DMS153 treated with DMSO at 0.1 percent for 48 hours (cell line): ENCODE results near the gene SOX8.
"Not testable (repeated sequence)": the region's sequence is repeated elsewhere in the genome, so short reads cannot be mapped to it uniquely, and the experiment has no call there.

Experiments
- DNase-seq: peaks from one replicate; lab custom pipeline; 2025; ENCODE audit not compliant: unreplicated experiment; lab: John Stamatoyannopoulos, UW

The SOX8 gene

DNA sequence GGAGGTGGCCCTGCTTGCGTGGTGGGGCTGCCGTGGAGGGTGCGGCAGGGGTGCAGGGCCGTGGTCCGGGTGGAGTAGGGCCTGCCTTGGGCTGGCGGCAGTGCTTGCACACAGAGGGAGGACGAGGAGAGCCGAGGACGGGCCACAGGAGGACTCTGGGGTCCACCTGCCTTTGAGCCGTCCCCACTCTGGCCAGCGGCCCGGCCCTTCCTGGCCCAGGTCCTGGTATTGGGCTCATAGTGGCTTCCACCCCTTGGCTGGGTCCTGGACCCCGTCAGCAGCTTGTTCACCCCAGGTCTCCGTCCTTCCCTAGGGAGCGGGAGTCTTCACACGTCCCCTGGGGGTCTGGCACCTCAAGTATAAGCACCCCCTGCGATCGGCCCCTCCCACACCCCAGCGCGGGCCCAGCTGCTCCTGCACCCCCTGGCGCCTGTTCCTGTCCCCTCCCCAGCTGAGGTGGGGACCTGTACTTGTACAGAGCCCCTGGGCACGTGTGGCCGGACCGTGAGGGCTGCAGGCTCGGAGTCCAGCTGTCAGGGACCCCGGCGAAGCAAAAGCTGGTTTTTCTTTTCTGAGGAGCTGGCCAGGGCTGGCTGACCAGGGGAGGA is 40.1 kb downstream of the SOX8 start:
- no peak for DNase-seq

DNA sequence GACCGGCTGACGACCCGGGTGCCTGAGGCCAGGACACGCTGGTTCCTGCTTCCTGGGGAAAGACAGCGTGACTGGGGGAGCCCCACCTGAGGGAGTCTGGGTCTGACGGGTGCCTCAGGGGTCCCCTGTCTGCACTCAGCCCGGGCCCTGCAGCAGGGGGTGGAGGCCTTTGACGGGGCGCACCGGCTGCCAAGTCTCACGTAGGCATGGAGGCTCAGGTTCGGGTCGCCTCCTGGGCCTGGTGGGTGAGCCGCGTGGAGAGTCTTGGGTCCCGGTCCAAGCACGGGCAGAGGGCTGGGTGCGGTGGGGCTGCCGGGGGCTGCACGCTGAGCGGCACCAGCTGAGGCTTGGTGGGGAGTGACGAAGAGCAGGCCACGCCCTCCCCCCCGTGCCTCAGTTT is 40.9 kb downstream of the SOX8 start:
- no peak for DNase-seq

DNA sequence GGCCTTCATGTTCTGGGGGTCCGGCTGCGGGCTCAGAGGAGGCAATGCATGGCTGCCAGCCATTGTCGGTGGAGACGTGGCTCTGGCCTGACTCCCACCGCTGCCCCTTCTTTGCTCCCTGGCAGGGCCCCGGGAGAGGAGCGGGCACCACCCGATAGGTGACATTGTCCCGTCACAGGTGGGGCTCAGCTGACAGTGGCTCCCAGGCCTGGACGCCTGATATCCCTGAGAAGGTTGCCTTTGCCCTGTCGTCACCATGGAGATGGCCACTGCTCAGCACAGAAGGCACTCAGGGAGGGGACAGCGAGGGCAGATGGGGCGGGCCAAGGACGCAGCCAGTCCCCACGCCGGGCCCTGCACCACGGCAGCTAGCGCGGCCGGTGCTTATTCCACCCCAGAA is 42.6 kb downstream of the SOX8 start:
- no peak for DNase-seq

DNA sequence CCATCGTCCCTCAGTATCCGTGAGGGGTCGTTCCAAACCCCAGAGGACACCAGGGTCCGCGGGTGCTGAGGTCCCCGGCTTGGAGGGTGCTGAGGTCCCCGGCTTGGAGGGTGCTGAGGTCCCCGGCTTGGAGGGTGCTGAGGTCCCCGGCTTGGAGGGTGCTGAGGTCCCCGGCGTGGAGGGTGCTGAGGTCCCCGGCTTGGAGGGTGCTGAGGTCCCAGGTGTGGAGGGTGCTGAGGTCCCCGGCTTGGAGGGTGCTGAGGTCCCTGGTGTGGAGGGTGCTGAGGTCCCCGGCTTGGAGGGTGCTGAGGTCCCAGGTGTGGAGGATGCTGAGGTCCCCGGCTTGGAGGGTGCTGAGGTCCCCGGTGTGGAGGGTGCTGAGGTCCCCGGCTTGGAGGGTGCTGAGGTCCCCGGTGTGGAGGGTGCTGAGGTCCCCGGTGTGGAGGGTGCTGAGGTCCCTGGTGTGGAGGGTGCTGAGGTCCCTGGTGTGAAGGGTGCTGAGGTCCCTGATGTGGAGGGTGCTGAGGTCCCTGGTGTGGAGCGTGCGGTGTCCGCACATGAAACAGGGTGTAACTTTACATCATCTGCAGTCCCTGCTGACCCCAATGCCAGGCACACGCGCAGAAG is 43.7 kb downstream of the SOX8 start:
- DNase-seq = not testable (repeated sequence)

DNA sequence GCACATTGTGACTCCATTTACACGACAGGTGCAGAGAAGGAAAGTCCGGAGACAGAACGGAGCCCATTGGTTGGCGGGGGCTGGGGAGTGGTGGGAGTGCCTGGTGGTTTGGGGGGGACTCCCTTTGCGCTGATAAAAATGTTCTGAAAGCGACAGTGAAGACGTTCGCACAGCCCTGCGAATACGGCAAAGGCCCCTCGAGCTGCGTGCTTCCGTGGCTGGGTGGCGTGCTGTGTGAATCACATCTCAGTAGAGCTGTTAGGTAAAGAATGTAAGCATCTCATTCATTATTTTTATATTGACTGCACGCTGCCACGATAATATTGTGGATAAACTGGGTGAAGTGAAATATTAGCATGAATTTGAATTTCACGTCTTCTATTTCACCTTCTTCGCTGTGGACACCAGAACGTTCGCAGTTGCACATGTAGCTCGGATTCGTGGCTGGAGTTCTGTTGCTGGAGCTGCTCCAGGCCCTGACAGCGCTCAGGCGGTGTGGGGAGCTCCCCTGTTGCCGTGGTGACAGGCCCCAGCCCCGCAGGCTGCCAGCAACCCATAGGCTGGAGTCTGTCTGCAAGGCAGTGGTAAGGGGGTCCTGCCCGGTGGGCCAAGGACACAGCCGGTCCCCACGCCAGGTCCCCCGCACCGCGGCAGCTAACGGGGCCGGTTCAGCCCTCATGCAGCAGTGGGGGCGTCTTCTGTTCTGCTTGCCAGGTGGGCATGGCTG is 44.6 kb downstream of the SOX8 start:
- no peak for DNase-seq

DNA sequence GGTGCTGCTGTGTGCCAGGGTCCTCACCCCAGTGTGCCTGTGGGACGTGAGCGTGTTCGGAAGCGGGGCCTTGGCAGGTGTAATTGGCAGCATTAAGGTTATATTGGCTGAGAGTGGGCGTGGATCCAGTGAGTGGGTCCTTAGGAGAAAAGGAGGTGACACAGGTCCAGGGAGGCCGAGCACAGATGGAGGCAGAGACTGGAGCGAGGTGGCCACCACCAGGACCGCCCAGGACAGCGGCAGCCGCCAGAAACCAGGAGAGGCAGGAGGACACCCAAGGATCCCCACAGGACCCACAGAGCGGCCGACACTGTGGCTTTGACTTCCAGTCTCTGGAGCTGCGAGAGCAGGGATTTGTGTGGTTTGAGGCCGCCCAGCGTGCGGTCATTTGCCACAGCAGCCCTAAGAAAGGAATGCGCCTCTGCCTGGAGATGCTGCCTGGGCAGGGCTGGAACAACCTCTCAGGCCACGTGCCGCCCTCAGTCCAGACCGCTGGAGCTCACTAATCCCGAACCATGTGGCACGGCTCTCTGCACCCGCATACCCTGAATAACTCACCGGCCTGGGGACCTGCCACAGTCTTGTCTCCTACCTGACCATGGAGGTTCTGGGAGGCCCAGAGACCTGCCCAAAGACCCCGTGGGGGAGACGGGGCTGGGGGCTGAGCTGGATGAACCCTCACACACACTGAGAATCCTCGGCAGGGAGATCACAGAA is 45.4 kb downstream of the SOX8 start:
- no peak for DNase-seq

DNA sequence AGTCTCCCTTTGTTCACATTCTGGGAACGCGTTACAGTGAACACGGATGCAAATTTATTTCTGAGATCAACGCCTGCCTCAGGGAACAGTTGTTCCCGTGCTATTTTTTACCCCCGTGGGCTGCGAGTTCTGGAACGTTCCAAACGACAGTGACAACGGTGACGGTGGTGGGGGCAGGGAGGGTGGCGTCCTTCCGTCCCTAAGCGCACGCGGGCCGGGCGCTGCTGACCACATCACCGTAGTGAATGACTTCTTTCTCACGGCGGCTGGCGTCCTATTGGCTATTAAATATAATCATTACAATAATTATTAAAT is 45.9 kb downstream of the SOX8 start:
- no peak for DNase-seq

DNA sequence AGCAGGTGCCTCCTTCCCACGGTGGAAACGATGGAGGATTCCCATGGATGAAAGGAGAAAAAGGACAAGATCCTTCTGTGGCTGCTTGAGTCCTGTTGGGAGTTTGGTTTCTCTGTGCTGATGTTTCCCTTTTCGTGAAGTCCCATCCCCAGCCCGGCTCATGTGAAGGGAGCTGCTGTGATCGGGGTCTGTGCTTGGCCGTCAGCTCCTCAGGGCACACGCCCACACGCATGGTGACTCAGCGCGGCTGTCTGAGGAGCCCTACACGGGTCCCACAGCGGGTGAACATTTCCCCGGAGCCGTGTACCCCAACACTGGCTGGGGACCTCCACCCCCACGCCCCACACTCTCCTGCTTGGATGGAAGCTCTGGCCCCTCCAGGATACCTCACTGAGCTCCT is 46.5 kb downstream of the SOX8 start:
- no peak for DNase-seq

DNA sequence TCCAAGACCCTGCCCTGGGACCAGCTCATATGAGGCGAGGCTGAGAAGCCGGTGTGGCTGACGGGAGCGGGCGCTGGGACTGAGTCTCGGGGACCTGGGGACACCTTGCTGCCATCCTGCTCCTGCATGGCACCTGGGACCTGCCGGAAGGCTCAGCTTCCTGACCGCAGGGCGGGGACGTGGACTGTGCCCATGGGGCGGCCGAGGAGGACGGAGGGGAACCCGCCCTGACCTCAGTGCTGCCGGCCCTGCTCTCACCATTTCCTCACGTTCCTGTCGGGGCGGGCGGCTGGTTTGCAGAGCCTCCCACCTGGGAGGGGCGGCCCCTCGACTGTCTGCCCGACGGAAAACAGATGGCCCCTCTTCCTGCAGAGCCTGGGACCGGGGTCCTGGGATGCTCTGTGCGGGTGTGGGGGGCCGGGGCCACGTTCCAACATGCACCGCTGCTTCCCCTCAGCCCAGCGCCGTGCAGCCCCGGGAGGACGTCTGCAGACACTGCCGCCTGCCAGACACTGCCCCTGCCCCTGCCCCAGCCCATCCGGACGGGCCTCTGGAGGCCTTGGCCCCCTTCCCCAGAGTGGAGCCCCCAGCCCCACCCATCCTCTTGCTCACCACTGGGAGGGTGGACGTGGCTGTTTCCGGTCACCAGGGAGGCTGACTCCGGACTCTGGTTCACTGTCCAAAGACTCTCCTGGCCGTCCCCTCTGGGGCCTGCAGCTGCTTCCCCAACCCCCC is 47.1 kb downstream of the SOX8 start:
- no peak for DNase-seq

DNA sequence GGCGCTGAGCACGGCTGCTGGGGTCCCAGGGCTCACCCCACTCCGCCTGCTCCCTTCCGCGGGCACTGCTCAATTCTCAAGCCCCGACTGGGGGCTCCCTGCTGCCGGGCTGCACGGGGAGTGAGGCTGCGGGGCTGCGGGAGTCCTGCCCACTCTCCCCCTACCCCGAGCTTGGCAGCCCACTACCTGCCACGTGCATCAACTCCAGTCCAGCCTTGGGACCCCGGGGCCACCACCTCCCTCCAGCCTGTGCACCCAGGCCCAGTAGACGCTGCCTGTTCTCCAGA is 47.6 kb downstream of the SOX8 start:
- no peak for DNase-seq

DNA sequence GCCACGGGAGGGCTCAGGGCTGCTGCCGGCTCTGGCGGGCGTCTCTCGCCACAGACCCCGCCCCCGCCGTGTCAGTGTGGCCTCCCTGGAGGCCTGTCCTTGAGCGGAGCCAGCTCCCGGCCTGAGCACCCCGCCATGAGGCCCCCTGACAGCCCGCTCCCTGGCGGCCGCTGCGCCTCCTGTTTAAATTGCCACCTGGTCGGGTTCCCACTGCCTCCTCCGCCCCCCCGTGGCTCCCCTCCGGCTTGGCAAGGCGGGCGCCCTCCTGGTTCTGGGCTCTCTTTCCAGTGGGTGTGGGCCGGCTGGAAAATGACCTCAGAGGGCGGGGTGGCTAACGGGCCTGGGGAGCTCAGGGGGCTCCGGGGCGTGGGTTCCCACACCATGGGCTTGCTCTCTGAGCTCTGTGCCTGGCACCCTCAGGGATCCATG is 48.9 kb downstream of the SOX8 start:
- DNase-seq = no peak

DNA sequence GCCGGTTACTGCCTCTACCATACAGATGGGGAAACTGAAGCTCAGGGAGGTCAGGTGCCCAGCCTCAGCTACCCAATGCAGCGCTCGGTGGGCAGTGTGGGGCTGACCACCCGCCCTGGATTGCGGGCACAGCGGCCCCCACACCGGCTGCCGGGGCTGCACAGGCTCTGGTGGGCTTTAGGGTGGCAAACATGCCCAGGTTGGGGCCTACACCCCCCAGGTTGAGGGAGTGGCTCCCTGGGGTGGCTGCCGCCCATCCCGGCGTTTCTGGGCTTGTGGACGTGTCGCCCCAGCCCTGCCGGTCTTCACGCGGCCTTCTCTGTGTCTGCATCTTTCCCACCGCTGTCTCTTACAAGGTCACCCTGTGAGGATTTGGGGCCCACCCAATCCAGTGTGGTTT is 50.1 kb downstream of the SOX8 start:
- DNase-seq = no peak

DNA sequence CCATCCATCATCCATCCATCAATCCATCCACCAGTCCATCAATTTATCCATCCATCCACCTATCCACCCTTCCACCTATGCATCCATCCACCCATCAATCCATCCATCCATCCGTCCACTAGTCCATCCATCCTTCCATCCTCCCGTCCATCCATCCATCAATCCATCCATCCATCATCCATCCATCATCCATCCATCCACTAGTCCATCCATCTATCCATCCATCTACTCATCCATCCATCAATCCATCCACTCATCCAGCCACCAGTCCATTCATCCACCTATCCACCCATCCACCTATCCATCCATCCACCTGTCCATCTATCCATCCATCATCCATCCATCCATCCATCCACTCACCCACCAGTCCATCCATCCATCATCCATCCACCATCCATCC is 51.0 kb downstream of the SOX8 start:
- DNase-seq = no peak

DNA sequence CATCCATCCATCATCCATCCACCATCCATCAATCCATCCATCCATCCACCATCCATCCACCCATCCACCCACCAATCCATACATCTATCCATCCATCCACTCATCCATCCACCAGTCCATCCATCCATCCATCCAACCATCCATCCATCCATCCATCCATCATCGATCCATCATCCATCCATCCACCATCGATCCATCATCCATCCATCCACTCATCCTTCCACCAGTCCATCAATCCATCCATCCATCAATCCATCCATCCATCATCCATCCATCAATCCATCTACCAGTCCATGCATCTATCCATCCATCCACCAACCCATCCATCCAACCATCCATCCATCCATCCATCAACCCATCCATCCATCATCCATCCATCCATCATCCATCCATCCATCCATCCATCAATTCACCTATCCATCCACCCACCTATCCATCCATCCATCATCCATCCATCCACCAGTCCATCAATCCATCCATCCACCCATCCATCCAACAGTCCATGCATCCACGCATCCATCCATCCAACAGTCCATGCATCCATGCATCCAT is 51.6 kb downstream of the SOX8 start:
- no peak for DNase-seq

DNA sequence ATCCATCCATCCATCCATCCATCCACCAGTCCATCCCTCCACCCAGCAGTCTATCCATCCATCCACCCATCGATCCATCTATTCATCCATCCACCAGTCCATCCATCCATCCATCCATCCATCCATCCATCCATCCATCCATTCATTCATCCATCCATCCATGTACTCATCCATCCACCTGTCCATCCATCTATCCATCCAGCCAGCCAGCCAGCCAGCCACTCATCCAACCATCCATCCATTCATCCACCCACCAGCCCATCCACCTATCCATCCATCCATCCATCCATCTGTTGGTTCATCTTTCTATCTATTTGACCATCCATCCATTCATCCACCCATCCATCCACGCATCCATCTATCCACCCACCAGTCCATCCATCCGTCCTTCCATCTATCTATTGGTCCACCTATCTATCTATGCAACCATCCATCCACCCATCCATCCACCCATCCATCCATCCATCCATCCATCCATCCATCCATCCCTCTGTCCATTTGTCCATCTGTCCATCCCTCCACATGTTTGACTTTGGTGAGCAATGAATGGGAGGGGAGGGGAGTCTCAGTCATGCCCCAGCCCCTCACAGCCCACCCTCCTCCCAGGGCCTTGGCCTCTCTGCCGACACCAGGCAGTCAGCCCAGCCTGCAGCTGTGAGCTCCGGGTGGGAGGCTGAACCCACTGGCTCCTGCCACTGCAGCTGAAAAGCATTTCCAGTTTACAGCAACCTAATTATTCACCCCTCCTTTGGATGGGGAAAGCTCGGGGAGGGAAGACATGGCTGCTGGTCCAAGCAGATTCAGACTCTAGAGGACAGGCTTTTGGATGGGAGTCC is 52.9 kb downstream of the SOX8 start:
- no peak for DNase-seq

DNA sequence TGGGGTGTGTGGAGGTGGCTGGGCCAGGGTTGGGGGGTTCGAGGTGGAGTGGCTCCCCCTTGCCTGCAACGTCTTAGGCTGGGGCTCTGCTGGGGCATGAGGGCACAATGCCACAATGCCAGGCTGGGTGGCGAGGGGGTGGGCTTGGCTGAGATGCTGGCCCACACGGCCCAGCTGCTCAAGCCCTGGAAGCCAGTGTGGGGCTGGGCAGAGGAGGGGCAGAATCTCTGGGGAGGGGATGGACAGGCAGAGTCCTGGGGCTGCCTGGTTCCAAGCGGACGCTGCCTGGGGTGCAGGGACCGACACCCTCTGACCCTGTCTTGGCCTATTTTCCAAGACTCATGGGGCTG is 53.5 kb downstream of the SOX8 start:
- no peak for DNase-seq

DNA sequence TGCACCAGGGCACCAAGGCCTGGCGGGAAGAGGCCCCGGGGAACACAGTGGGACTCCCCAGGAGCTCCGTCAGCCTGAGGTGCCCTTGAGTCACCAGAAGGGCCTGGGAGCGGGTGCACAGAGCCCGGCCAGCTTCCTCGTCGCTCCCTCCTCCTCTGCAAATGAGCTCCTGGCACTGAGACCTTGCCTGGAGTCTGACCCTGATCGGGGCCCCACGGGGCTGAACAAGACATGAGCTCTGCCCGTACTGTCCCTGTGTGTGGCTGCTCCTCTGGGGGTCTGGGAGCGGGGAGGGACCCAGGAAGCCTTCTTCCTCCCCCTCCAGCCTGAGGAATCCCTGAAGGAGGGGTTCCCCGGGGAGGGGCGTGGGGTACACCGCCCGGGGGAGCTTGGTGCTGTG is 54.6 kb downstream of the SOX8 start:
- no peak for DNase-seq
